Germinal center (tissue), 1 donor: ENCODE measurements around the gene MGLL.

Source experiments
- DNase-seq: peaks from one replicate; pipeline ENCODE4 v3.0.0; 2012; ENCODE audit warnings: mixed read lengths, low spot score

MGLL gene

DNA sequence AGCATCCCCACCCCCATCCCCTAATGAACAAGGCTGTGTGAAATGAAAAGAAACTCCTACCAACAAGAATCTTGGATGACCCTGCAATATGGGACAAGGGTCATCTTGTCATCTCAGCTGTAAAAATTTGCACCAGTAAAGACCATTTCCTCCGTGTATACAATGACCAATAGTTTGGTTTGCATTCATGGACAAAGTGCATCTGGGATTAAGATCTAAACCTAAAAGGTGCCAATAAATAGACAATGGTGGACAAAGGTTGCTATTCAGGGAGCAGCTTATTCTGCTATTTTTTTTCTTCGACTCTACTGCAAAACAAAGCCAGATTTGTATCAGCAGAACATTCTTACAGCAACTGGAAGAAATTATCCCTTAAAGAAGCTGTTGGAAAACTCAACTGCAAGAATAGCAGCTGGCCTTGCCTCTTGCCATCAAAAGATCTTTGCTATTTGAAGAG, 8.0 kb downstream of the MGLL start:
- DNase-seq = no peak

DNA sequence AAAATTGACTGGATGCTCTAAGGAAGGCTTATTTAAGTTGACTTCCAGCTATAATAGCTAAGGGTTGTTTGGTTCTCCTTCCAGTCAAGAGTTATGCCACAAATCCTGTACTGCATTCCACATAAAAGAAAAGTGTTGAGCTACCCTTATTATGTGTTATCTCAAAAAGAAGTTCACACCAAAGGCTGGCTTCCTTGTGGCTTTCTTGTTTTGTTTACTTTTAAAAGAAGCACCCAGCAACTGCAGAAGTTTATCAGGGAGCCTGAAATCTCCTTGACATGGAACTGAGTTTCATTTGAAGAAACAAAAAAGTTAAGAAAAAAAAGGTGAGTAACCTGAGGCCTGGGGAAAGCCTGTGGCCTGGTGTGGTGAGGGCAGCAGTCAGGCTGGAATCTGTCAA, 10.2 kb downstream of the MGLL start:
- no peak for DNase-seq

DNA sequence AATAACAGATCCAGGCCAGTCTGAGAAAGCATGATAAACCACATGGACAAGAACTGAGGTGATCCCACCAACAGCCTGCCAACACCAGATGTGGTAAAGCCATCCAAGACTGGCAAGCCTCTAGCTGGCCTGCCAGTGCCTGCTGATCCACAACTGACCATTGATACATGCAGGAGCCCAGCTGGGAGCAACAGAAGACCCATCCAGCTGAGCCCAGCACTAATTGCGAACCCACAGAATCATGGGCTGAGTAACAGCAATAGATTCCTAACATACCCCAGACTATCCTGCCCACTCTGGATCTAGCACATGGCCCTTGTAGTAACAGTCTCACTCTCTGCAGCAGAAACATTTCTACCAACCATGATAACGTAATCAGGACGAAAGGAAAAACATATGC, 10.6 kb downstream of the MGLL start:
- DNase-seq = no peak

DNA sequence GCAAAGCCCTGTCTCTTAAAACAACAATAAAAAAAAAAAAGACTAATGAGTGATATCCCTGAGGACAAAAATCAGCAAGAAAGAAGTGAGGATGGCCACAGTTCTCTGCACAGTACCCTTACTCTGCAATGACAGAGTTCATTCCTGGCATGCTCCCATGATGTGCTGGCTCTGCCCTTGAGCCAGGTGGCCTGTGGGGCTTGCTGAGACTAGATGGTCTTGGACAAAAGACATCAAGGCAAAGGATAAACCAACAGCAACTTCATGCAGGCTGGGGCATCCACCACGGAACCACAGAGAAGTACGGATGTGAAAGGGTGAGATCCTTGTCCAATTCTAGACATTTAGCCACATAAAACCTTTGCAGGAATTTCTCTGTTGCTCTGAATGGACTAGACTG, 12.7 kb downstream of the MGLL start:
- no peak for DNase-seq

DNA sequence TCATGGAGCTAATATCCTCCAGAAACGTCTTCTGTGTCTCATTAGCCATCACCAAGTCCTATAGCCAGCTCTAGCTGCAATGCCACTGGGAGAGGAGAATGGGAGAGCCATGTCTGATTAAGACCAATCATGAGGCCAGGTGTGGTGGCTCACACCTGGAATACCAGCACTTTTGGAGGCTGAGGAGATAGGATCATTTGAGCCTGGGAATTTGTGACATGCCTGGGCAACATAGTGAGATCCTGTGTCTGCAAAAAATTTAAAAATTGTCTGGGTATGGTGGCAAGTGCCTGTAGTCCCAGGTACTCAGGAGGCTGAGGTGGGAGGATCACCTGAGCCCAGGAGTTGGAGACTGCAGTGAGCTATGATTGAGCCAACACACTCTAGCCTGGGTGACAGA, 13.1 kb downstream of the MGLL start:
- no peak for DNase-seq

DNA sequence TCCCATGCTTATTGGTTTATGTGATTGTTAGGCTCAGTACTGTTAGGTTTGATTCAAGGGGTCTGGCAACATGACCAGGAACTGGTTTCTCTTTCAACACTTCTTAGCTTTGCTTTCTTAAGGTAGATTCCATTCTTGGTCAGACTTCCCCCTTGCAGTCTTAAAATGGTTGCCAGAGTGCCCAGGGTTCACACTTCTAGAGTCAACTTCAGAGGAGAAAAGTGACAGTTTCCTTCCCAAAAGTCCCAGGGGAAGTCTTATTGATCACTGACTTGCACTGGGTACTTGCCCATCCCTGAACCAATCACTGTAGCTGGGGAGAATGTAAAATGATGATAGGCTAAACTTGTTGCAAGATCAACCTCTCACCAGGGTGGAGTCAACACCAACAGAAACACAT, 14.1 kb downstream of the MGLL start:
- DNase-seq = no peak

DNA sequence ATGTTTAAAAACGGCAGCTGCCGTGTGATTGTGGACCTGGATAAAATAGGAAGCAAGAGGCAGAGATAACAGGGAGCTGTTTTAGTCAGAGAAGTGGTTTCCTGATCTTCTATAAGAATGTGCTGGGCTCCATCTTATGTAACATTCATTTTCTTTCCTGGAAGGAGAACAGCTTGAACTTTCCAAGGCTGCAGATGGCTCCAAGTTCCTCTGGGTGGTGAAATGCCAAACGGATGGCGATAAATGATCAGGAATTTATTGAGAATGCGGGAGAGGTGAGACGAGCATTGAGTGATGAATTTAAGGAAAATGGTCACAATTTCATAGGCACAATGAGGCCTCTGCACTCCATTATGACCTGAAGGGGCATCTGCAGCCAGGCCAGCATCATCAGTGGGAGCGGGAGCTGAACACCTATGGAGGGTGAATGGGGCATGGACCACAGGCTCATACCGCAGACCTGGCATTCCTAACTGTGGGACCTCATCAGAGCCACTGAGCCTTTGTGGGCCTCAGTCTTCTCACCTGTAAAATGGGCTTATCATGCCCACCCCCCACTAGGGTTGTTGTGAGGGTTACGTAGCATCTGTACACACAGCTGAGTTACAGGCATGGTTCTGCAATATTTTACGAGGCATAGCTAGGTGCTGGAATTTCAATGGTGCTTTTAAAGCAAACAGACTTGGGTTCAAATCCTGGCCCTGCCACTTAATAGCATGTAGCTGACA, 17.1 kb downstream of the MGLL start:
- DNase-seq = no peak

DNA sequence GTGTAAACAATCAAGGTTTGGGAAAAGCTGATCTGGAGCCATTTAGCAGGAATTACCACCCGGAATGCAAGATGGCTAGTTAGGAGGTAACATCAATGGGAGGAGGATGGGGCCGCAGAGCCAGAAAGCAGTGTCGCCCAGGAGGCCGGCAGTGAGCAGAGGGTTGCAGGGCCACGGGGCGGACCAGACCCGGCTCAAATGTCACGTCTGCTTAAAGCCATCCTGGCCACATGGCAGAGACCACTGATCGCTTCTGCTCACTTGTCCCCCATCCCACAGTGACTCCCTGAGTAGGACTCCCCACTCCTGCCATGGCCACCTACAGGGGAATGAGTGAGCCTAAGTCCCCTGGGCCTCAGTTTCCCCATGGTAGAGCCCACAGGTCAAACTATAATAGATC, 18.2 kb downstream of the MGLL start:
- no peak for DNase-seq

DNA sequence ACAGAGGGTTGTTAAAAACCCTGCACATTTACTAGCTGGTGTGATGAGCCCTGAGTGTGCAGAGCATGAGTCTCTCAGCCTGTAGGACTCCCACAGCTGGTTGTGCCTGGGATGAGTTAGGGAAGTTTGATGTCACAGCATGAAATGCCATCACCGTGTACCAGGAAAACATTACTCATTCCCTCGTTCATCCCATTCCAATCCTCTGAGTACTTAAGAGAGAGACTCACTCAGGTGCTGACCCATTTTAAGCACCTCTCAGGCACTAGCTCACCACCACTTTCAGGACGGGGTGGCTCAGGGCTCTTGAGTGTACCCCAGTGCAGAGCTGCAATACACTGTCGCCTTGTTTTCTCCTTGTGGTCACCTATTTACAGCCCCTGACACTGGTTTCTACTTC, 18.7 kb downstream of the MGLL start:
- no peak for DNase-seq

DNA sequence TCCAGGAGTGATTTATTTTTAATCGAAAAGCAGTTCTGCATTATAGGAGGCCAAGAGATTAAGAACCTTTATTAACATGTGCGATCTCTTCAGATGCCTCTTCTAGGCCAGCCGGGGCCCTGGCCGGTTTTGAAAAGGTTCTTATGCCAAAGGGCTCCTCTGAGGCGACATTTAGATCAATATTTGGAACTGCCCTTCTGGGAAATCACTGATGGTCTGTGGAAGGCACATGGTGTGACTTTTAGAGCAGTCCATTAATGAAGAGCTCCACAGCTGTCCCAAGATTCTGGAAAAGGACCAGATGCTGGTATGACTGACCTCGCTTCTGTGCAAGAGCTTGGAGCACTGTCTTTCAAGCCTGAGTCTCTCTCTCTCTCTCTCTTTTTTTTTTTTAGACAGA, 19.7 kb downstream of the MGLL start:
- DNase-seq = no peak

DNA sequence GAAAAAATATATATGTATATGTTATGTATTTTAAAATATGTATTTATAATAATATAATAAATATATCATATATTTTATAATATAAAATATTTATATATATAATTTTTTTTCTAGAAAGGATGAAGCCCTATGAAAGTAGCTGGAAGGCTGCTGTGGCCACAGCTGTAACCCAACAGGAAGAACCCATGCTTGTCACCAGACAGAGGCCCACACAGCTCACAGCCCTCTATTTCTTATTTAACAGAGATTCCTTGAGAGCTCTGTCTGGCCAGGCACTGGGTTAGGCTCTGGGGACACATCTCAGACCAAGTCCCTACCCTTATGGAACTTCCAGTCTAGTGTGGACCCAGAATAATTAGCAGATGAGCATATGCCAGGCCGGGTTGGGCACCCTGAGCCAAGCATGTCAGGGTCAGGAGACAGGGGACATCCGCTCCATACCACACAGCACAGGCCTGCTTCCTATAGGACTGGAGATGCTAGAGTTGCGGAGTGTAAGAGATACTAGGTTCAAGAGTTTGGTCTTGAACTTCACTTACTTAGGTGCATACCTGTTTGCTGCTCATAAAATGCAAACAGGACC, 20.5 kb downstream of the MGLL start:
- no peak for DNase-seq

DNA sequence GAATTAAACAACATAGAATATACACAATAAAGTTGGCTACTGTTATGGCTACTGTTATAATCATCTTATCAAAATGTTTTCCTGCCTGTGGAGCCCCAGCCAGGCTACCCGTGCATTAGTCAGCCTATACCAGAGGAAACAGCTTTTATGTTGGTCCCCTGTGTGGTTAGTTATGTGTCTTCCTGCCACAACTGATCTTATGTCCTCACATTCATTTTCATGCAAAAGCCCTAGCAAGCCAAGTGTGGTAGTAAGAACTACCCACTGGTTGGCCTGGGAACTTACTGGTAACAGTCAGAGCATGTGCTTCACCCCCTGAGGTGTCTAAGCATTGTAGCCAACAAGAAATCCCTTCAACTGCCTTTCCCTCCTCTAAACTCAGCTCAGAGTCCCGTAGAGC, 21.8 kb downstream of the MGLL start:
- no peak for DNase-seq

DNA sequence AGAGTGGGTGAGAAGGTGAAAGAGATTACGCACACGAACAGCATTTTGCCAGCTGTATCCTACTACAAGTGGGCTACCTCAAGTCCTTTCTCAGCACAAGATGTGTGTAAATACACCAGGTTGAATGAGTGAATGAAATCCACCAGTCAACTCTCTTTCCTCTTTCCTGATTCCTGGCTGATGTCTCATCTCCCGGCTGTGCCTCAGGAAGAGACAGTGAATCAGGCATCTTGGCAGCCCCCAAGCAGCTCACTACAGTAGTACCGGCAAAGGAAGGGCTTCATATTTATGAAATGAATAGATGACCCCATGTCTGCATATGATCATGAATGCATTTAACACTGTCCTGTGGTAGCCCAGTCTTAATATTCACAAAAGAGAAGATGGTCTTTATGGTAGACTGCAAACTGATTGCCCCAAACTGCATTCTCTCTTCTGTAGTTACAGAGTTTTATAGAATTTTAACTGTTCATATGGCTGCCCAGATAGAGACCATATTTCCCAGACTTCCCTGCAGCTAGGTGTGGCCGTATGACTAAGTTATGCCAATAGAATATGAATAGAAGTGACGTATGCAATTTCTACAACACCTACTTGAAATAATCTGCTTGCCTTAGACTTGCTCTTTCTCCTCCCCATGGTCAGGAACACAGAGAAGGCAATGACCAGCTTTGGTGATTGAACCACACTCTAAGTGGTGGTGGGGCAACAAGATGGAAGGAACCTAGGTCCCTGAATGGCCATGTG, 22.7 kb downstream of the MGLL start:
- DNase-seq = no peak

DNA sequence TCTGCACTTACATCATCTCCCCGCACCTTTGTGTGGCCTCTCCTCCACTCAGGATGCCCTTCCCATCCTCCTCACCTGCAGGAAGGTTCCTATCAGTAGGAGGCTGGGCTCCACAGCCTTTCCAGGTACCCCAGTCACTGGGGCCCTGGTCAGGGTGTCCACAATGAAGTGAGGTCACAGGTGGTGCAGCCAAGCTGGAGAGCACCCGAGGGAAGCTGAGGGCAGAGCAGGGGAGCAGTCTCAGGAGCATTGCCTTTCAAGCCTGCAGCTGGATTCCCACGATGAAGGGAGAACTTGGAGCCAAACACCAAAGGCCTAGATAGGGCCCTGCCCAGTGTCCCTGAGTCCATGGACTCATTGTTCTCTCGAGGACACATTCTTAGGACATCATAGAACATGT, 23.6 kb downstream of the MGLL start:
- DNase-seq = no peak

DNA sequence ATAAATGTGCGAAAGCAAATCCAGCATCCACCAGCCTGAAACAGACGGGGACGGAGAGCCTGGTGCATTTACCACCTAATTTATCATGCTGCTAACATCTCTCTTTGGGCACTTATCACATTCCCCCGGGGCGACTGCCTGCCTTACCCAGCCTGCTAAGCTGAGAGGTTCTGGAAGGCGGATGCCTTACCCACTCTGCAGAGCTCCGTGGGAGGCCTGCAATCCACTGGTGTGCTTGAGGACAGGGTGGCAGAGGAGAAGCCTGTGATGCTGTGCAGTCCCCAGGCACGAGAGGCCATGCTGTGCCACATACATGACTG, 25.5 kb downstream of the MGLL start:
- no peak for DNase-seq

DNA sequence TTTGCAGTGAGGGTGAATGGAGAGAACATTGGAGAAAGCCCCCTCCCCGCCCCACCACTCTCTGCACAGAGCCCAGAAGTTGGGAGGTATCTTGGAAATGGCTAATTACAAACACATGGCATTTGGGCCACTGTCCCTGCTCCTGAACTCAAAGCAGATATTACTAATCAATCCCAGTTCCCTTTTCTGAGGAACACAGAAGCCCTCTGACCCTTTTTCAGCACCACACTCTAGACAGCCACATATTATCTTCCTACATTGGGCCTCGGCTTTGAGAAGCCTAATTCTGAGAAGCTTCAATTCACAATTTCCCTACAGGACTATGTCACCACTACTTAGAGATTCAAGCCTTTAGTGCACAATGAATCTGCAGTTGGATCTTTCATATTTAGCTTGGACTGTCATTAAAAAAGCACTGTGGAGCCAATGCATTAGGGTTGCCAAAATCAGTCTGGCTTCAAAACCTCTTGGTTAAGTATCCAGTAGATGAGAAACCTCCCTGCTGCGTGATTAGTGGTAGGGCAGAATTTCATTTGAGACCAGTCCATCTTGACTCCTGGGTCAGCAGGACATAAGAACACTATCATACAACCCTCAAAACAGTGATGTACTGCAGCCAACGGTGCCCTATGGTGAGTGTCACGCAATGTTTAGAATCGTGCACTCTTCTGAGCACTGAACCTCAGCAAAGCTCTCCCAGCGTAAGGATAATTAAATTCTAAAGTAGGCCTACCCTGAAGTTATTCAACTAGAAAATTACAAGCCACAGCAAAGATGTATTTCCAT, 26.1 kb downstream of the MGLL start:
- no peak for DNase-seq

DNA sequence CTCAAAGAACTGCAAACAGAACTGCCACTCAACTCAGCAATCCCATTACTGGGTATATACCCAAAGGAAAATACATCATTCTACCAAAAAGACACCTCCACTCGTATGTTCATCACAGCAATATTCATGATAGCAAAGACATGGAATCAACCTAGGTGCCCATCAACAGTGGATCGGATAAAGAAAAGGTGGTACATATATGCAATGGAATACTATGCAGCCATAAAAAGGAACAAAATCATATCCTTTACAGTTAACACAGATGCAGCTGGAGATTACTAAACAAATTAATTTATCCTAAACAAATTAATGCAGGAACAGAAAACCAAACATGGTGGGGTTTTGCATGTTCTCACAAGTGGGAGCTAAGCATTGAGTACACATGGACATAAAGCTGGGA, 27.3 kb downstream of the MGLL start:
- DNase-seq = no peak

DNA sequence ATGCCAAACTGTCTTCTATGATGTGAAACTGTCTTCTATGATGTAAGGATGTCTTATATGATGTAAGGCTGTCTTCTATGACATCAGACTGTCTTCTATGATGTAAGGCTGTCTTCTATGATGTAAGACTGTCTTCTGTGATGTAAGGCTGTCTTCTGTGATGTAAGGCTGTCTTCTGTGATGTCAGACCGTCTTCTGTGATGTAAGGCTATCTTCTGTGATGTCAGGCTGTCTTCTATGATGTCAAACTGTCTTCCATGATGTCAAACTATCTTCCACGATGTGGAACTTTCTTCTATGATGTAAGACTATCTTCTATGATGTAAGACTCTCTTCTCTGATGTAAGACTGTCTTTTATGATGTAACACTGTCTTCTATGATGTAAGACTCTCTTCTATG, 27.9 kb downstream of the MGLL start:
- no peak for DNase-seq

DNA sequence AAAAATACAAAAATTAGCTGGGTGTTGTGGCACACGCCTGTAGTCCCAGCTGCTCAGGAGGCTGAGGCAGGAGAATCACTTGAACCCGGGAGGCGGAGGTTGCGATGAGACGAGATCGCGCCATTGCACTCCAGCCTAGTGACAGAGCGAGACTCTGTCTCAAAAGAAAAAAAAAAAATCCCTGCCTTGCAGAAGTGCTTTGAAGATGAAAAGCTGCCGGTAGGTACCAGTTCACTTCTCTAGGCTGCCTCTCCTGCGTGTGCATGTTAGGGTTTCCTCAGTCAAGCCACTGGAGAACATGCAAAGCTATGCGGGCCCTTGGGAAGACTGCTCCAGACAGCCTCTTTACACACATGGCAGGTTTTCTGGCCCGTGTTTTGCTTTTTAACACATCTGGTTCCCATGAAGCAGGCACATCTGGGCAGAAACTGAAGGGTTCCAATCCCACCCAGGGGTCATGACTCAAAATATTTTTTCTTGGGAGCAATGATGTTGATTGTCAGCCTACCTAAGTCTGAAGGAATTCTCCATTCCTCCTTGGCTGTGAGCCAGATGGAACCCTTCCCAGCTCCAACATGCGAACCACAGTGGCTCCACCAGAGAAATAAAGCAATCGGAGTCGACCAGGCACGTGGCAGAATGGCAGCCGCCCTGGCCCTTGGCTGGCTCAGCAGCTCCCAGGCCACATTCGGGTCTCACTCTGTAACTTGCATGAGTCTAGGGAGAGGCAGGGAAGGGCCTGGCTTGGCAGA, 29.6 kb downstream of the MGLL start:
- DNase-seq = no peak

DNA sequence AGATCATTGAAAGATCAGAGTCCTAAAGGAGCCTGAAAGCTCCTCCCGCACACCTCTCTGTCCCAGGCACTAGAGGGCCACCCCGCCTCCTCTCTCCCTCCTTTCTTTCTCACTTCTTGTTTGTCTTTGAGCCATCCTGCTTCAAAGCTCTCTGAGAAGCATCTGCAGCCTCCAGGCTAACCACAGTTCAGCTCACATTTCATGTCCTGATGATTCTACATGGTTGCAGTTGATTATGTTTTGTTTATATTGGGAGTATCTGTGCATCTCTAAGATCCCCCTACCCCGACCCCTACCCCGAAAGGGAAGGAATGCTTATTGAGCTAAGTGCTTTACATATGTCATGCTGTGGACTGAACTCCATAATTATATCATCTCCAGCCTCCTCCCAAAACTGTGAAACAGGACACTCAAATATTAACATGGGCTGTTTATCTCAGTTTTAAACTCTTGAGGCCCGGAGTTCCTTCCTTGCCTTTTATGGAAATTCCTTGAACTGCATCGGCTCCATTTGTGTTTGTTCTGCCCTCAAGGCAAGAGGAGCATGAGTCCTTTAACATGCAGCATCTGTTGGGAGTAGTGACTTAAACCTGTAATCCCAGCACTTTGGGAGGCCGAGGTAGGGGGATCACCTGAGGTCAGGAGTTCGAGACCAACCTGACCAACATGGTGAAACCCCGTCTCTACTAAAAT, 30.9 kb downstream of the MGLL start:
- peak; percentile 57 for DNase-seq

DNA sequence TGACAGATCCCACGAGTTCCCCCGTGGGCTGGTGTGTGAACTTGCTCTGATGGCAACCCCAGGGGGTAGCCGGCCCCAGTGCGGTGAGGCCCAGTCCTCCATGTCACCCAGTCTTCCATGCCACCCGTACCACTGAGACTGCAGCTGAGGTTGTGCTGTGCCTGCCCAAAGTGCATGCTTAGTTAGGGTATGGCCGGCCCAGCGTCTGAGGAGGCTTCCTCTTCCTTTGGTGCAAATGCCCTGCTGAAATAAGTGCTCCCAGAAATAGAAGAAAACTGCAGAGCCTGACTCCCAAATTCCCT, 31.5 kb downstream of the MGLL start:
- DNase-seq = no peak
